GM12878 (cell line): ENCODE results near the gene CLRN1.

ENCODE experiments used
- POLR2A ChIP-seq: IDR thresholded peaks from 2 replicates; pipeline ENCODE4 v1.6.1; 2011; ENCODE audit warnings: low read depth, mild to moderate bottlenecking, low read length
- USF2 ChIP-seq: IDR thresholded peaks from 2 replicates; pipeline ENCODE4 v1.6.1; 2011; ENCODE audit warnings: low read depth, low read length, improper control_type of control experiment, borderline replicate concordance
- TF ChIP-seq, protein P1 (sequence below), 3 experiments: IDR thresholded peaks in 2 of 3; conservative IDR thresholded peaks in 1 of 3; 2 replicates each; pipeline ENCODE4 v1.5.1; 2011; ENCODE audit warnings: low read depth in 3 of 3, low read length in 3 of 3, mild to moderate bottlenecking in 3 of 3, control low read depth in 2 of 3, moderate library complexity in 2 of 3, inconsistent platforms in 1 of 3, mixed read lengths in 1 of 3; ENCODE audit not compliant: control insufficient read depth in 2 of 3, insufficient read depth in 1 of 3; ENCODE audit errors: extremely low read depth in 1 of 3

DNA sequence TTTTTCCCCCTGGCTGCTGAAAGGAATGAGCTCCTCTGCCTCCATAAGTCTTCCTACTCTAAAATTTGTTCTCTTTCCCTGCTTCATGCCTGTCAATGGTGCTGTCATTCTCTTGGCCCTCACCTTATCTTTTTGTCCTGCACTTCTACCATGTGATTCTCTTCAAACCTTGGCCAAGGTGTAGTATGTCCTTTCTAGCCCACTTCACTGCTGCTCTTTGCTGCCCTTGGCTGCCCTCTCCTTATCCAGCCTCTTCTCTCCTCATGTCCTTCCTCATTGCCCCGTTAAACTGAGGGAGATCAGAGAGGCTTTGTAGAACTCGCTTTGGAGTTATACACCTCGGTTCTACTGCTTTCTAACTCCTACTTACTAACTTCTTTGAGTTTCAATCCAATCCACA, 87.0 kb downstream of the CLRN1 start:
- TF ChIP-seq, protein P1, sequence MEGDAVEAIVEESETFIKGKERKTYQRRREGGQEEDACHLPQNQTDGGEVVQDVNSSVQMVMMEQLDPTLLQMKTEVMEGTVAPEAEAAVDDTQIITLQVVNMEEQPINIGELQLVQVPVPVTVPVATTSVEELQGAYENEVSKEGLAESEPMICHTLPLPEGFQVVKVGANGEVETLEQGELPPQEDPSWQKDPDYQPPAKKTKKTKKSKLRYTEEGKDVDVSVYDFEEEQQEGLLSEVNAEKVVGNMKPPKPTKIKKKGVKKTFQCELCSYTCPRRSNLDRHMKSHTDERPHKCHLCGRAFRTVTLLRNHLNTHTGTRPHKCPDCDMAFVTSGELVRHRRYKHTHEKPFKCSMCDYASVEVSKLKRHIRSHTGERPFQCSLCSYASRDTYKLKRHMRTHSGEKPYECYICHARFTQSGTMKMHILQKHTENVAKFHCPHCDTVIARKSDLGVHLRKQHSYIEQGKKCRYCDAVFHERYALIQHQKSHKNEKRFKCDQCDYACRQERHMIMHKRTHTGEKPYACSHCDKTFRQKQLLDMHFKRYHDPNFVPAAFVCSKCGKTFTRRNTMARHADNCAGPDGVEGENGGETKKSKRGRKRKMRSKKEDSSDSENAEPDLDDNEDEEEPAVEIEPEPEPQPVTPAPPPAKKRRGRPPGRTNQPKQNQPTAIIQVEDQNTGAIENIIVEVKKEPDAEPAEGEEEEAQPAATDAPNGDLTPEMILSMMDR (IDR thresholded peaks at IDR 0.05 in 2 of 3, conservative IDR thresholded peaks at IDR 0.05 in 1 of 3; ENCODE audit: control insufficient read depth in 2 of 3, extremely low read depth in 1 of 3, insufficient read depth in 1 of 3, low read depth in 3 of 3, low read length in 3 of 3) = no peak
- TF ChIP-seq USF2 = no peak
- TF ChIP-seq POLR2A = no peak
